CD14-positive monocyte (primary cell): ENCODE results near the gene RNU6-7. TPM values are rescaled to one million over a fixed set of nuclear protein-coding genes. Genes with fewer than 3 reads are reported as not detected.

ENCODE experiments used
- DNase-seq, 3 donors: peaks; one replicate each; pipeline ENCODE4 v3.0.0-alpha.2; 2011 to 2022
- H2AFZ ChIP-seq: 2 replicates; pipeline ENCODE4 v1.6.0; 2012; ENCODE audit warnings: mild to moderate bottlenecking, low read depth, low read length, inconsistent platforms; ENCODE audit not compliant: insufficient read depth, poor library complexity, severe bottlenecking
- H3K27ac ChIP-seq, 2 donors: 1 replicate in 1 of 2; 2 replicates in 1 of 2; pipeline ENCODE4 v1.5.1; 2012 to 2013; ENCODE audit warnings: low read length in 2 of 2, control low read depth in 1 of 2, inconsistent platforms in 1 of 2, low read depth in 1 of 2, mild to moderate bottlenecking in 1 of 2
- H3K27me3 ChIP-seq, 2 donors: one replicate each; pipeline versions ENCODE4 v1.6.0 to v1.6.1; 2011 to 2013; ENCODE audit warnings: low read length in 2 of 2; ENCODE audit not compliant: control insufficient read depth in 2 of 2, insufficient read depth in 2 of 2
- H3K36me3 ChIP-seq, 2 donors: replicated peaks in 1 of 2; 1 replicate in 1 of 2; 2 replicates in 1 of 2; pipeline versions ENCODE4 v1.5.1 to v1.6.1; 2012 to 2013; ENCODE audit warnings: low read length in 2 of 2, control low read depth in 1 of 2, inconsistent platforms in 1 of 2, mild to moderate bottlenecking in 1 of 2; ENCODE audit not compliant: insufficient read depth in 2 of 2, control insufficient read depth in 1 of 2
- H3K4me1 ChIP-seq, 2 donors: 1 replicate in 1 of 2; 2 replicates in 1 of 2; pipeline versions ENCODE4 v1.5.1 to v1.6.1; 2012 to 2013; ENCODE audit warnings: low read length in 2 of 2, control low read depth in 1 of 2, inconsistent platforms in 1 of 2, mild to moderate bottlenecking in 1 of 2, moderate library complexity in 1 of 2; ENCODE audit not compliant: insufficient read depth in 2 of 2, control insufficient read depth in 1 of 2
- H3K4me2 ChIP-seq: replicated peaks from 2 replicates; pipeline ENCODE3; 2012; ENCODE audit warnings: low read length, moderate library complexity, mild to moderate bottlenecking; ENCODE audit not compliant: poor library complexity, severe bottlenecking; ENCODE audit errors: extremely low read depth
- H3K4me3 ChIP-seq, 3 experiments: fragments of 200-600 bp in 1 of 3; sonication (generic) in 1 of 3; replicated peaks in 1 of 3; 1 replicate in 2 of 3; 2 replicates in 1 of 3; pipeline ENCODE4 v1.5.1; 2011 to 2013; ENCODE audit warnings: low read length in 3 of 3, mild to moderate bottlenecking in 3 of 3, control low read depth in 2 of 3, low read depth in 2 of 3, inconsistent platforms in 1 of 3, moderate library complexity in 1 of 3
- H3K79me2 ChIP-seq: 2 replicates; pipeline ENCODE4 v1.6.0; 2012; ENCODE audit warnings: mild to moderate bottlenecking, control low read depth, inconsistent platforms, low read length, moderate library complexity; ENCODE audit not compliant: insufficient read depth
- H3K9ac ChIP-seq: 2 replicates; pipeline ENCODE4 v1.6.0; 2017; ENCODE audit warnings: low read length, mild to moderate bottlenecking; ENCODE audit not compliant: insufficient read depth, poor library complexity, severe bottlenecking
- H3K9me3 ChIP-seq, 2 donors: replicated peaks in 1 of 2; 1 replicate in 1 of 2; 2 replicates in 1 of 2; pipeline versions ENCODE4 v1.5.1 to v1.6.1; 2012 to 2013; ENCODE audit warnings: low read length in 2 of 2, control low read depth in 1 of 2; ENCODE audit not compliant: control insufficient read depth in 1 of 2, insufficient read depth in 1 of 2
- H4K20me1 ChIP-seq: 2 replicates; pipeline ENCODE4 v1.6.0; 2012; ENCODE audit warnings: mild to moderate bottlenecking, low read length, control low read depth, moderate library complexity; ENCODE audit not compliant: insufficient read depth
- H3K27ac Mint-ChIP-seq, 7 donors: one replicate each; pipeline ENCODE4 v1.8.0; 2020; ENCODE audit warnings: mild to moderate bottlenecking in 7 of 7, mixed read lengths in 7 of 7, moderate library complexity in 6 of 7, inconsistent platforms in 2 of 7
- H3K27me3 Mint-ChIP-seq, 3 donors: one replicate each; pipeline ENCODE4 v1.8.0; 2021 to 2022; ENCODE audit warnings: low read depth in 3 of 3, mild to moderate bottlenecking in 3 of 3, mixed read lengths in 3 of 3, moderate library complexity in 3 of 3, inconsistent platforms in 1 of 3
- H3K36me3 Mint-ChIP-seq, 2 donors: one replicate each; pipeline ENCODE4 v1.8.0; 2020; ENCODE audit warnings: mixed read lengths in 2 of 2, inconsistent platforms in 1 of 2, mild to moderate bottlenecking in 1 of 2
- H3K4me1 Mint-ChIP-seq: one replicate; pipeline ENCODE4 v1.8.0; 2020; ENCODE audit warnings: mild to moderate bottlenecking, mixed read lengths
- H3K4me3 Mint-ChIP-seq, 2 donors: one replicate each; pipeline ENCODE4 v1.8.0; 2020; ENCODE audit warnings: mild to moderate bottlenecking in 2 of 2, mixed read lengths in 2 of 2, moderate library complexity in 1 of 2
- H3K9me3 Mint-ChIP-seq, 7 donors: one replicate each; pipeline ENCODE4 v1.8.0; 2020 to 2022; ENCODE audit warnings: mixed read lengths in 7 of 7, mild to moderate bottlenecking in 6 of 7, moderate library complexity in 6 of 7, inconsistent platforms in 2 of 7
- CTCF ChIP-seq: fragments of 200-600 bp; IDR thresholded peaks from one replicate; pipeline ENCODE4 v1.8.0; 2022; ENCODE audit warnings: antibody characterized with exemption, mild to moderate bottlenecking
- WGBS: methylation state at CpG from one replicate; pipeline ENCODE4 v1.1.5; 2013; ENCODE audit warnings: missing lambda C conversion rate; ENCODE audit not compliant: insufficient coverage; 5-methylcytosine and 5-hydroxymethylcytosine counted together
- intact Hi-C, 2 donors: fragments of 100-400 bp; cut with micrococcal nuclease; formaldehyde crosslinking; loops; one replicate each; pipeline versions ENCODE4 v1.15.0 to v1.15.1; 2023
- polyA plus RNA-seq, 3 donors: library from polyadenylated mRNA; depleted of rRNA in 1 of 3; unstranded in 2 of 3; stranded (reverse) in 1 of 3; fragments of 300-500 nt in 2 of 3; fragments of >200 nt in 1 of 3; fragmentation: Illumina TruSeq in 2 of 3; gene quantifications; 1 replicate in 2 of 3; 2 replicates in 1 of 3; pipeline ENCODE4 v1.2.3, GENCODE V29; 2012 to 2021

RNU6-7 gene
- polyA plus RNA-seq, 3 donors = not detected

DNA sequence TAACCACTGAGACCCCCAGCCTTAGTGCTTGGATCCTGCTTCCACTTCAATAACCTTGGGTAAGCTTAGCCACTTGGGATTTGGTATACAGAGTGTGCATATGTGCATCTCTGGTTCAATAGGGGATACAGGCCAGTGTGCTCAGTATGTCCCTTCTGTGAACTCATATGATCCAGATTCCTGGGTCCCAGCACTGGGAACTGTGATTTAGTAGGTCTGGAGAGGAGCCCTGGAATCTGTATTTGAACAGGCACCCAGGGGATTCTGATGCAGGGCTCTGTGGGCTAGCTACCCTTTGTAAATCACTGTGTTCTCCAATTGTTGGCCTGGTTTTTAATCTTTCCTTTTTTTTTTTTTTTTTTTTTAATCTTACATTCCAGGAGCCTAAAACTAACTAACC, 11.0 kb downstream of the RNU6-7 start:
- H3K27ac Mint-ChIP-seq = no peak overlapping the region

DNA sequence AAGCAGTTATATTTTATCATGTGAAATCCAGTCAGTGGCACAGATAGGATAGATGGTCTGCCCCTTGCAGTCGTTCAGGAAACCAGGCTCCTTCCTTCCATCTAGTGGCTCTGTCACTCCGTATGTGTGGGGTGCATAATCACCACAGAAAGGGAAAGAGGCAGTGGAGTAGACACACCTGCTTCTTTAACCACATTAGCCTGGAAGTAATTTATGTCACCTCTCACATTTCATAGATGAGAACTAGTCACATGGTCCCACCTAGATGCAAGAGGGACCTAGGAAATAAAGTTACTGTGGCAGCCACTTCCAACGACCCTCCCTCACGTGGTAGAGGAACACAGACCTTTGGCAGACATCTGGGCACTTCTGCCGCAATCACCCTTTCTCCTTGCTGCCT, 15.5 kb downstream of the RNU6-7 start:
- Histone ChIP-seq H3K27ac (no peak overlapping the region), H3K36me3 (no peaks in the 10 kb centered on the region), H2AFZ (no peak overlapping the region), H3K27me3 (no peaks in the 10 kb centered on the region), H3K4me1 (no peaks in the 10 kb centered on the region), H3K9me3 (no peaks in the 10 kb centered on the region), H3K79me2 (no peaks in the 10 kb centered on the region), H3K4me3 (no peak overlapping the region), H3K4me2 (no peak overlapping the region), H4K20me1 (no peaks in the 10 kb centered on the region), H3K9ac (no peak overlapping the region)
- Mint-ChIP-seq H3K27ac (no peak overlapping the region), H3K9me3 (no peaks in the 10 kb centered on the region), H3K4me3 (no peak overlapping the region), H3K36me3 (no peaks in the 10 kb centered on the region), H3K4me1 (peaks cover 3% of the 10 kb centered on the region), H3K27me3 (peaks cover 0 to 8% (median 0%) of the 10 kb centered on the region in 3 donors)
- WGBS = 0% methylated on average over 2 of the region's 5 CpGs
- intact Hi-C loops = no loop called here
- no peak for DNase-seq
- no peak for TF ChIP-seq CTCF

More for the DNA sequence above, 11.0 kb downstream of the RNU6-7 start:
- no peaks in the 10 kb centered on the region for H3K36me3 ChIP-seq
- no peak overlapping the region for H3K9ac ChIP-seq
- H3K27ac ChIP-seq = no peak overlapping the region
- TF ChIP-seq CTCF = no peak
- H3K79me2 ChIP-seq = no peaks in the 10 kb centered on the region
- no peaks in the 10 kb centered on the region for H3K4me1 ChIP-seq
- no peak overlapping the region for H3K4me2 ChIP-seq
- no peak overlapping the region for H2AFZ ChIP-seq
- H3K9me3 ChIP-seq = no peaks in the 10 kb centered on the region
- Mint-ChIP-seq H3K4me1 (peaks cover 3% of the 10 kb centered on the region), H3K27me3 (peaks cover 0 to 4% (median 3%) of the 10 kb centered on the region in 3 donors), H3K9me3 (no peaks in the 10 kb centered on the region), H3K36me3 (no peaks in the 10 kb centered on the region), H3K4me3 (no peak overlapping the region)
- no peaks in the 10 kb centered on the region for H4K20me1 ChIP-seq
- no peak overlapping the region for H3K4me3 ChIP-seq
- H3K27me3 ChIP-seq = no peaks in the 10 kb centered on the region
- intact Hi-C loops = no loop called here
- no peak for DNase-seq
